Ishikawa (cell line): ENCODE measurements around the gene C1orf105.

ENCODE experiments used
- CEBPB ChIP-seq: IDR thresholded peaks from 2 replicates; pipeline ENCODE4 v1.6.1; 2012
- CREB1 ChIP-seq: IDR thresholded peaks from 2 replicates; pipeline ENCODE4 v1.6.1; 2012; ENCODE audit warnings: low read depth
- EGR1 ChIP-seq: IDR thresholded peaks from 2 replicates; pipeline ENCODE4 v1.6.1; 2012
- EP300 ChIP-seq: IDR thresholded peaks from 2 replicates; pipeline ENCODE4 v1.6.1; 2012; ENCODE audit warnings: borderline replicate concordance
- FOXM1 ChIP-seq: IDR thresholded peaks from 2 replicates; pipeline ENCODE4 v1.6.1; 2012; ENCODE audit warnings: low read depth, borderline replicate concordance
- NFIC ChIP-seq: IDR thresholded peaks from 2 replicates; pipeline ENCODE4 v1.6.1; 2012
- RAD21 ChIP-seq: IDR thresholded peaks from 2 replicates; pipeline ENCODE4 v1.6.1; 2012; ENCODE audit warnings: low read depth
- REST ChIP-seq: IDR thresholded peaks from 2 replicates; pipeline ENCODE4 v1.6.1; 2012; ENCODE audit warnings: low read depth, mild to moderate bottlenecking
- TAF1 ChIP-seq: IDR thresholded peaks from 2 replicates; pipeline ENCODE4 v1.6.1; 2012; ENCODE audit warnings: low read depth, mild to moderate bottlenecking
- TCF12 ChIP-seq: IDR thresholded peaks from 2 replicates; pipeline ENCODE4 v1.6.1; 2012; ENCODE audit warnings: low read depth
- TEAD4 ChIP-seq: IDR thresholded peaks from 2 replicates; pipeline ENCODE4 v1.6.1; 2012
- YY1 ChIP-seq: IDR thresholded peaks from 2 replicates; pipeline ENCODE4 v1.6.1; 2012; ENCODE audit warnings: low read depth
- TF ChIP-seq, protein P1 (sequence below): IDR thresholded peaks from 2 replicates; pipeline ENCODE4 v1.6.1; 2012

- TF ChIP-seq TAF1: no peak
- TF ChIP-seq CEBPB: no peak
- no peak for TF ChIP-seq TCF12
- no peak for TF ChIP-seq RAD21
- no peak for TF ChIP-seq EP300
- no peak for TF ChIP-seq TEAD4
- TF ChIP-seq, protein P1, sequence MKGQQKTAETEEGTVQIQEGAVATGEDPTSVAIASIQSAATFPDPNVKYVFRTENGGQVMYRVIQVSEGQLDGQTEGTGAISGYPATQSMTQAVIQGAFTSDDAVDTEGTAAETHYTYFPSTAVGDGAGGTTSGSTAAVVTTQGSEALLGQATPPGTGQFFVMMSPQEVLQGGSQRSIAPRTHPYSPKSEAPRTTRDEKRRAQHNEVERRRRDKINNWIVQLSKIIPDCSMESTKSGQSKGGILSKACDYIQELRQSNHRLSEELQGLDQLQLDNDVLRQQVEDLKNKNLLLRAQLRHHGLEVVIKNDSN: no peak
- no peak for TF ChIP-seq REST
- no peak for TF ChIP-seq NFIC
- TF ChIP-seq CREB1: no peak
- TF ChIP-seq FOXM1: no peak
- no peak for TF ChIP-seq EGR1
- TF ChIP-seq YY1: no peak
These were observed 10.5 kb upstream of the C1orf105 start for GRCh38 chr1:172410027-172410426.
